ENCODE results near the gene ZNF320. TPM values are rescaled to one million over a fixed set of nuclear protein-coding genes. Genes with fewer than 3 reads are reported as not detected.

Gene ZNF320
- total RNA-seq, 1 donor from 2014 or later: 6.3 TPM

Small RNA genes lying within 50 kb of the gene (small RNA-seq; reads per million reads assigned to genes)
- gene ZNF320: 0.21 reads per million

Other genes with a start within 250 kb of the ZNF320 start
- gene ZNF611, start 162.6 kb downstream of the ZNF320 start, total RNA-seq: 9.4 TPM
- 2.1 TPM for gene ZNF600, start 110.8 kb downstream of the ZNF320 start, total RNA-seq
- 3.1 TPM for gene ZNF28, start 76.0 kb downstream of the ZNF320 start, total RNA-seq
- 14.6 TPM for gene ZNF468, start 40.0 kb downstream of the ZNF320 start, total RNA-seq
- 2.1 TPM for gene ZNF888, start 25.8 kb upstream of the ZNF320 start, total RNA-seq
- 6.8 TPM for gene ZNF816, start 65.2 kb upstream of the ZNF320 start, total RNA-seq
- not detected for gene ERVV-1, start 116.3 kb upstream of the ZNF320 start, total RNA-seq
- gene ERVV-2, start 147.1 kb upstream of the ZNF320 start, total RNA-seq: not detected
- gene ZNF160, start 205.8 kb upstream of the ZNF320 start, total RNA-seq: 20.9 TPM
- gene ZNF415, start 235.3 kb upstream of the ZNF320 start, total RNA-seq: 3.7 TPM